Activated T-helper 17 cell treated with anti-CD3 and anti-CD28 coated beads, Interleukin-2, amount 50 U/mL, for 72 hours (primary cell): ENCODE measurements around the gene BHLHA15. TPM values are rescaled to one million over a fixed set of nuclear protein-coding genes. Genes with fewer than 3 reads are reported as not detected.
"Not testable (repeated sequence)": the region's sequence is repeated elsewhere in the genome, so short reads cannot be mapped to it uniquely, and the experiment has no call there.

ENCODE experiments used
- ATAC-seq: fragments of 150-1000 bp; cut with Tn5 transposase; replicated peaks from 2 replicates; pipeline ENCODE4 v1.10.0; 2021; ENCODE audit warnings: mild to moderate bottlenecking, moderate library complexity
- H3K27ac Mint-ChIP-seq: one replicate; pipeline ENCODE4 v1.8.0; 2022; ENCODE audit warnings: mixed read lengths
- H3K27me3 Mint-ChIP-seq: one replicate; pipeline ENCODE4 v1.8.0; 2022; ENCODE audit warnings: mixed read lengths
- H3K36me3 Mint-ChIP-seq: one replicate; pipeline ENCODE4 v1.8.0; 2022; ENCODE audit warnings: low read depth, mild to moderate bottlenecking, mixed read lengths
- H3K4me1 Mint-ChIP-seq: one replicate; pipeline ENCODE4 v1.8.0; 2022; ENCODE audit warnings: mixed read lengths
- H3K4me3 Mint-ChIP-seq: one replicate; pipeline ENCODE4 v1.8.0; 2022; ENCODE audit warnings: mild to moderate bottlenecking, mixed read lengths
- H3K9me3 Mint-ChIP-seq: one replicate; pipeline ENCODE4 v1.8.0; 2022; ENCODE audit warnings: mixed read lengths
- total RNA-seq, 2 donors: library from RNA; stranded (reverse); gene quantifications; one replicate each; pipeline ENCODE4 v1.2.3, GENCODE V29; 2022

BHLHA15 gene
- total RNA-seq, 2 donors from 2014 or later, result not detected

- Mint-ChIP-seq H3K36me3 (peaks cover 14% of the 10 kb centered on the region), H3K27ac (no peak overlapping the region), H3K9me3 (no peaks in the 10 kb centered on the region), H3K27me3 (no peaks in the 10 kb centered on the region), H3K4me3 (peak overlapping the region; percentile 47), H3K4me1 (no peaks in the 10 kb centered on the region)
- ATAC-seq, result no peak
Observed at GRCh38 chr7:98211676-98212531, 665 bp downstream of the BHLHA15 start.

GRCh38 chr7:98212532-98213041, 1.3 kb downstream of the BHLHA15 start:
- Mint-ChIP-seq H3K27ac (no peak overlapping the region), H3K36me3 (peaks cover 7% of the 10 kb centered on the region), H3K9me3 (no peaks in the 10 kb centered on the region), H3K4me3 (peak overlapping the region; percentile 9), H3K27me3 (no peaks in the 10 kb centered on the region), H3K4me1 (no peaks in the 10 kb centered on the region)
- no peak for ATAC-seq

DNA sequence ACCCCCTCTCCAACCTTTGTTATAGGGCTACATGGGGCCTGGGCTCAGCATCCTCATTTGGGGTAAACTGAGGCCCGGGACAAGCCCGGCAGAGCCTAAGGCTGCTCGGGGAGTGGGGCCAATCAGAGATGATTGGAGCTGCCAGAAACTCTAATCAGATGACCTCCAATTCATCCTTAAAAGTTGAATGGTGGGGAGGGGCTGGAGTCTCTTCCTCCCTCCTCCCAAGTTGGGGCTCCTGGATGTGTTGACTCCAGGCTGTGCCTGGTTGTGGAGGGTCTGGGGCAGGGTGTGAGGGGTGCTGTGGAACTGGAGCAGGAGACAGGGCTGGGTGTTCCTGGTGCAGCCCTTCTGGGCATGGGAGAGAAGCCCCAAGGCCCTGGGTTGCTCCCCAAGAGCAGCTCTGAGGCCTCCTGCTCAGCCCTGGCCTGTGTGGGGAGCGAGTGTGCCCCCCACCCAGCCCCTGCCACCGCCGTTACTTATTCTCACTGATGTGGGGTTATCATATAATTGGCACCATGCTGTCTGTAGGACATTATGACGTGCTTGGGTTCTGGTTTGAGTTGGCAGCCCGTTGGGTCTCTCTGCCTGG, 2.2 kb downstream of the BHLHA15 start:
- peak overlapping the region; percentile 9 for H3K4me3 Mint-ChIP-seq
- H3K27ac Mint-ChIP-seq, result no peak overlapping the region
- H3K36me3 Mint-ChIP-seq, result peaks cover 9% of the 10 kb centered on the region

GRCh38 chr7:98213888-98214810, 2.9 kb downstream of the BHLHA15 start:
- no peak for ATAC-seq
- H3K27ac Mint-ChIP-seq, result no peak overlapping the region

More for the DNA sequence above, 2.2 kb downstream of the BHLHA15 start:
- Mint-ChIP-seq H3K27me3 (no peaks in the 10 kb centered on the region), H3K9me3 (no peaks in the 10 kb centered on the region), H3K4me1 (peaks cover 2% of the 10 kb centered on the region)
- no peak for ATAC-seq

GRCh38 chr7:98214811-98215321, 3.6 kb downstream of the BHLHA15 start:
- H3K9me3 Mint-ChIP-seq, result no peaks in the 10 kb centered on the region
- H3K4me1 Mint-ChIP-seq, result peaks cover 14% of the 10 kb centered on the region
- no peak for ATAC-seq
- H3K27ac Mint-ChIP-seq, result no peak overlapping the region
- H3K36me3 Mint-ChIP-seq, result peaks cover 24% of the 10 kb centered on the region
- H3K4me3 Mint-ChIP-seq, result no peak overlapping the region
- no peaks in the 10 kb centered on the region for H3K27me3 Mint-ChIP-seq

More at GRCh38 chr7:98213888-98214810, 2.9 kb downstream of the BHLHA15 start:
- no peaks in the 10 kb centered on the region for H3K27me3 Mint-ChIP-seq
- H3K4me1 Mint-ChIP-seq, result peaks cover 10% of the 10 kb centered on the region
- no peak overlapping the region for H3K4me3 Mint-ChIP-seq
- H3K9me3 Mint-ChIP-seq, result no peaks in the 10 kb centered on the region
- peaks cover 17% of the 10 kb centered on the region for H3K36me3 Mint-ChIP-seq

DNA sequence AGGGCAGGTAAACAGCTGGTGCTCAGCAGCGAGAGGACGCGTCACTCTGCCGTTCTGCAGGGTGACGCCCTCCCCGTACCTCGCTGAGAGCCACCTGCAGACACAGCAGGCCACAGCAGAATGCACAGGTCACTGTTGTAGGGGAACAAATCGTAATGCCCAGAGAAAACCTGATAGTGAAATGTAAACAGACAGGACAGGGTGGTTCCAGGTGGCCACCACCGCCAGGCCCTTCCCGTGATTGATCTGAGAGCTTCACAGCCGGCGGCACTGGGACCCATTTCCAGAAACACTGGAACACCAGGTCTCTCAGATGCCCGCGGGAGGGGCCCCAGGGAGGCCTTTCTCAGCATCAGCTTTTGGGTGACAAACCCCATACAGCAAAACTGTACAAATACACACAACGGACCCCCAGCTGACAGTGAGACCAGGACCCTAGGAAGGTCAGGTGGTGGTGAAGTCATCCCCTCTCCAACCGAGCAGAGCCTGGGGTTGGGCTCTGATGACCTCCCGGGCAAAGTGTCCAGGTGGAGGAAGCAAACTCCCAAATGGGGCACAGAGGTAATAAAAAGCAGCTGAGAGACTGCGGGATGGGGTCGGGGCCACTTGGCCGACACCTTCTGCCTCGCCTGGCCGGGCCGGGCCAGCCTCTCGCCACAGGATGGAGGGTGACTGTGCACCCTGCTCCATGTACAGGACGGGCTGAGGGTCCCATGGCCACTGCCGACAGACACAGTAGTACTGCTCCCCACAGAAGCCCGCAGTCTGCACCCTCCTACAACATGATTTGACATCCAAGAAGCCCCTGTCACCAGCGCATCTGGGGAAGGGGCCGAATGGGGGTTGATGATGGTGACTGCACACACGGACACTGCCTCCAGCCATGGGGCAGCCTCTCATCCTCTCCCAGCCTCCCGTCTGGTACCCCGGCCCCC, 4.6 kb downstream of the BHLHA15 start:
- H3K4me1 Mint-ChIP-seq, result peaks cover 14% of the 10 kb centered on the region
- no peak overlapping the region for H3K27ac Mint-ChIP-seq
- H3K27me3 Mint-ChIP-seq, result no peaks in the 10 kb centered on the region
- no peak overlapping the region for H3K4me3 Mint-ChIP-seq
- H3K36me3 Mint-ChIP-seq, result peaks cover 26% of the 10 kb centered on the region
- no peaks in the 10 kb centered on the region for H3K9me3 Mint-ChIP-seq
- no peak for ATAC-seq

- Mint-ChIP-seq H3K36me3 (peaks cover 26% of the 10 kb centered on the region), H3K4me3 (no peak overlapping the region), H3K27me3 (no peaks in the 10 kb centered on the region), H3K9me3 (no peaks in the 10 kb centered on the region), H3K4me1 (peaks cover 14% of the 10 kb centered on the region), H3K27ac (no peak overlapping the region)
- no peak for ATAC-seq
Observed at GRCh38 chr7:98216941-98217622, 5.8 kb downstream of the BHLHA15 start.

DNA sequence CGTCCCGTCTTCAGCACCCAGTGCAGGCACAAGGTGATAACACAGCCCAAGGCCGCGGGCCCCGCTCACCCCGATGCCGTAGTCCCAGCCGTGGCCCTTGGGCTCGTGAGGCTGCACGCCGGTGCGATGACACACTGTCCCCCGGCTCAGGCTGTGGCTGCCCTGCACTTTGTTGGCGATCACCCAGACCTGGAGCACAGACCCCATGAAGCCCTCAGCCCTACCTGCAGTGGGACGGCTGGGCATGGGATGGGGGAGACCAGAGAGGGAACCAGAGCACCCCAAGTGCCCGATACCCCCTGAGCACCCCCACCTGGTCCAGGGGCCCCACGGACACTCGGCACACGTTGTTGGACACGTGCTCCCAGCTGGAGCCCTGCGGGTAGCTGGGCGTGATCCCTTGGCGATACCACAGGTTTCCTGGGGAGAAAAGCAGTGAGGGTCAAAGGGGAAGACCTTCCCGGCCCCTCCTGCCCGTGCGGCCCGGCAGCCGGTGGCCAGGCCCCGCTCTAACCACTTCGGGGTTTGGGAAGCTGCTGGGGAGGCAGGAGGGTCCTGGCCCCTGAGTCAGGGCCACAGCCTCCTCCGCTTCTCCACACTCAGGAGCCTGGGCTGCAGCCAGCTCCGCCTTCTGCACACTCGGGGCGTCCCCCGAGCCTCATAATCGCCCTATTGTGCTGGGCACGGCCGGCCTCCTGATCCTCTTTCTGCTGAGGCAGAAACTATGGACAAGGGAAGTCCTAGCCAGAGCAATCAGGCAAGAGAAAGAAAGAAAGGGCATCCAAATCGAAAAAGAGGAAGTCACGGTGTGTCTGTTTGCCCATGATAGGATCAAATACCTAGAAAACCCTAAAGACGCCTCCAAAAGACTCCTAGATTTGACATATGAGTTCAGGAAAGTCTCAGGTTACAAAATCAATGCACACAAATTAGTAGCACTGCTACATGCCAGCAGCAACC, 6.7 kb downstream of the BHLHA15 start:
- Mint-ChIP-seq H3K36me3 (peaks cover 26% of the 10 kb centered on the region), H3K27ac (peak overlapping the region; percentile 73), H3K9me3 (no peaks in the 10 kb centered on the region), H3K27me3 (no peaks in the 10 kb centered on the region), H3K4me3 (no peak overlapping the region), H3K4me1 (peaks cover 14% of the 10 kb centered on the region)
- no peak for ATAC-seq

GRCh38 chr7:98219382-98219781, 8.1 kb downstream of the BHLHA15 start:
- not testable (repeated sequence) for H3K4me3 Mint-ChIP-seq, H3K9me3 Mint-ChIP-seq, H3K27me3 Mint-ChIP-seq, ATAC-seq
- Mint-ChIP-seq H3K4me1 (peaks cover 14% of the 10 kb centered on the region), H3K36me3 (peaks cover 26% of the 10 kb centered on the region), H3K27ac (peak overlapping the region; percentile 73)

DNA sequence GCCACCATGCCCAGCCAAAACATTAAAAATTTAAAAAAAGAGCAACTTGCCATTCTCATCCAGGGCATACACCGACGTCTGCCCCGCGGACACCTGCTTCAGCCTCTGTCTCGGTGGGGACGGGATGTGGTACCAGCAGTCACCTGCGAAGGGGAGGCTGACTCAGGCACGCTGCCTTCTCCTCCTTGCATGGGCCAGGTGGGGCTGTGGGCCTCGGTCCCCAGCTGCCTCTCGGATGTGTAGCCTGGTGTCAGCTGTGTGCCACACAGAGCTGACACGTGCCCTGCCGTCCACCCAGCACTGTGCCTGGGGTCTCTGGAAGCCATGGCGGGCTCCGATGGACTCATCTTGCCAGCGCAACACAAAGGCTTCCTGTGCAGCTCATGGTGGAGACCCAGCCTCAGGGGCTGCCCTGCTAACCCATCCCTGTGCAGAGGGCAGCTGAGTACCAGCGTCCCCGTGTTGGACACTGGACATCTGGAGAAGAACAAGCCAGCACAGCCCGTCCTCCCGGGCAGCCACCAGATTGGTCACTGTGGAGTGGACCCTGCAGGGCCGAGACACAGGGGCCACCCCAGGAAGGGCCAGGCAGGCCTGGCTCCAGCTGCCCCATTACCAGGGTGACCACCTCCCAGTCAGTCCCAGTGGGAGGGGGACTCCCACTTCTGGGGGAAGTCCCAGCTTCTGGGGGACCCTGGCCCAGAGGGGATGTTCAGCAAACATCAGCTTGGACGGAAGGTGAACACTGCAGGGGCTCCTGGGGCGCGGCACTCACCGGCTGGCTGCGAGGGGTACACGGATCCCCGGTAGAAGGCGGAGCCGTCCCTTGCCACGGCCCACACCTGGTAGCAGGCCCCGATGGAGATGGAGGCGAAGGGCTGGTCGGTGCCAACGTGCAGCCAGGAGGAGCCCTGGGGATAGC, 10.6 kb downstream of the BHLHA15 start:
- Mint-ChIP-seq H3K27ac (no peak overlapping the region), H3K36me3 (peaks cover 34% of the 10 kb centered on the region), H3K27me3 (no peaks in the 10 kb centered on the region), H3K4me1 (peaks cover 14% of the 10 kb centered on the region), H3K9me3 (no peaks in the 10 kb centered on the region), H3K4me3 (no peak overlapping the region)
- no peak for ATAC-seq

DNA sequence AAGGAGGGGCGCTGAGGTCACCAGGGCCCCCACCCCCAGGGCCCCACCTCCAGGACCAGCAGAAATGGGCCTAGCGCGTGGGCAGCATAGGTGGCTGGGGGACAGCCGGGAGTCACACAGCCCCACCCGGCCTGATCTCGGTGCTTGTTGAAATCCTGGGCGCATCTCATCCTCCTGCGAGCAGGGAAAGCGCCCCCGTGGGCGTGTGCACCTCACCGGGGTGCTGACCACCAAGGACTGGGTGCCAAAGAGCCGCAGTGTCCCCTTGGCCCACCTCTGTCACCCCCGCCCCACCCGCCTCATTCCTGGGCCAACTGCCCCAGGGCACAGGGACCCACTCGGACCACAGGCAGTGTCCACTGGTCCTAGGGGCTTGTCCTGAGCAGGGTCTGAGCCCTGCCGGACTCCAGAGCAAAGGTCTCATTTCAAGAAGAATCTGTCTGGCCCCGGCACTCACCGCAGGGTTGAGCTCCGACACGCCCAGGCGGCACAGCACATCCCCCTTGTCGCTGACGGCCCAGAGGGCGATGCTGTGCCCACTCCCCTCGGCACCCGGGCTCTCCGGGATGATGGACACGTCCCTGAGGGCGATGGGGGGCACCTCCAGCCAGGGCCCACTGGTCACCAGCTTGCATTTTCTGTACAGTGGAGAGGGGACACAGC, 11.4 kb downstream of the BHLHA15 start:
- Mint-ChIP-seq H3K27ac (no peak overlapping the region), H3K4me1 (peaks cover 14% of the 10 kb centered on the region), H3K27me3 (no peaks in the 10 kb centered on the region), H3K9me3 (no peaks in the 10 kb centered on the region), H3K4me3 (no peak overlapping the region), H3K36me3 (peaks cover 42% of the 10 kb centered on the region)
- ATAC-seq, result no peak
